HG02870 (cell line): Measurements from ENCODE around the gene BRK1.
"Not testable (repeated sequence)": the region's sequence is repeated elsewhere in the genome, so short reads cannot be mapped to it uniquely, and the experiment has no call there.

ENCODE experiments used
- ATAC-seq: cut with Tn5 transposase; IDR thresholded peaks from one replicate; pipeline ENCODE4 v1.9.1; 2021; ENCODE audit warnings: mild to moderate bottlenecking, moderate library complexity; ENCODE audit not compliant: unreplicated experiment

The BRK1 gene

DNA sequence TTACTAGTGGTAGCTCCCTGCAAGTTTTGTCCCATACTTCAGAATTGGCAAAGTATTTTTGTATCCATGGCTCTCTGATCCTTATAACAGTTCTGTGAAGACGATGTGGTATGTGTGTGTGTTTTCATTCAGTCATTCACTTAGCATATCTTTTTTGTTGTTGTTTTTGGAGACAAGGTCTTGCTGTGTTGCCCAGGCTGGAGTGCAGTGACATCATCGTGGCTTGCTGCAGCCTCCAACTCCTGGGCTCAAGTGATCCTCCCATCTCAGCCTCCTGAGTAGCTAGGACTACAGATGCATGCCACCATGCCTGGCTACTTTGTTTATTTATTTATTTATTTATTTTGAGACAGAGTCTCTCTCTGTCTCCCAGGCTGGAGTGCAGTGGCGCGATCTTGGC lies 60.7 kb downstream of the BRK1 start:
- ATAC-seq = not testable (repeated sequence)
